HG03575 (cell line): ENCODE measurements around the gene PHPT1.
"Not testable (repeated sequence)": the region's sequence is repeated elsewhere in the genome, so short reads cannot be mapped to it uniquely, and the experiment has no call there.

Source experiments
- ATAC-seq: cut with Tn5 transposase; IDR thresholded peaks from one replicate; pipeline ENCODE4 v1.9.1; 2021; ENCODE audit not compliant: unreplicated experiment, insufficient number of reproducible peaks, low FRiP score; ENCODE audit errors: extremely low read depth

The PHPT1 gene

DNA sequence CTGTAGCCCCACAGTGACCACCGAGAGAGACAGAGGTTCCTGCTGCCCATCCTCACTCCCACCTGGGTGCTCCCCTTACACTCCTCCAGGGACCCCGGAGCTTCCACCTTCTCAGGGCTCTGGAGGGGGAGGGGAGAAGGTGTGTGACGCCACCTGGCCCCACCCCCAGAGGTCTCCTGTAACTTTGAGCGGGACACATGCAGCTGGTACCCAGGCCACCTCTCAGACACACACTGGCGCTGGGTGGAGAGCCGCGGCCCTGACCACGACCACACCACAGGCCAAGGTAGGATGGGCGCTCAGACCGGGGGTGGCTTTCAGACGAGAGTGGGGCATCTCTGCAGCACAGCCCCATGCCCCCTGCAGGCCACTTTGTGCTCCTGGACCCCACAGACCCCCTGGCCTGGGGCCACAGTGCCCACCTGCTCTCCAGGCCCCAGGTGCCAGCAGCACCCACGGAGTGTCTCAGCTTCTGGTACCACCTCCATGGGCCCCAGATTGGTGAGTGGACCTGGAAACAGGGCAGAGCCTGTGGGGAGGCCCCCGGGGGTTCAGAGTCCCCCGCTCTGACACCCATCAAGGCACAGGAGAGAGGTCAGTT is 7.4 kb downstream of the PHPT1 start:
- ATAC-seq, result no peak

GRCh38 chr9:136857166-136857565 is 8.0 kb downstream of the PHPT1 start:
- ATAC-seq, result no peak

DNA sequence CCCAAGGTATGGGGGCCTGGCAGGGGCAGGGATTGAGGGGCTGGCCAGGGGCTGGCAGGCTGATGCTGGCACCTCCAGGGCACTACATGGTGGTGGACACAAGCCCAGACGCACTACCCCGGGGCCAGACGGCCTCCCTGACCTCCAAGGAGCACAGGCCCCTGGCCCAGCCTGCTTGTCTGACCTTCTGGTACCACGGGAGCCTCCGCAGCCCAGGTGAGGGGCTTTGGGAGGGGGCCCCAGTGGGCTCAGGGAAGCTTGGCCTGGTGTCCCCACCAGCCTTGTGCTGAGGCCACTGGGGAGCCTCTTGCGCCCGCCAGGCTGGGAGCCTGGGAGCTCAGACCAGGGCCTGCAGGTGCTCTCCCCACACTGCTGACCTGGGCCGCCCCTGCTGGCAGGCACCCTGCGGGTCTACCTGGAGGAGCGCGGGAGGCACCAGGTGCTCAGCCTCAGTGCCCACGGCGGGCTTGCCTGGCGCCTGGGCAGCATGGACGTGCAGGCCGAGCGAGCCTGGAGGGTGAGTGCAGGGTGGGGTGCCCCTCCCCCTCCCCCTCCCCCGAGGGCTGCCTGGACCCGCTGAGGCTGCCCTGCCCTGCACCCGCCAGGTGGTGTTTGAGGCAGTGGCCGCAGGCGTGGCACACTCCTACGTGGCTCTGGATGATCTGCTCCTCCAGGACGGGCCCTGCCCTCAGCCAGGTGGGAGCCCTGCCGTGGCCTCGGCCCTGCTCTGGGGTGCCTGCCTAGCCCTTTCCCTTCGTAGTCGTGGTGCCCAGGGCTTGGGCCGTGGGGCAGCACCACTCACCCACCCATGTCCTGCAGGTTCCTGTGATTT is 8.6 kb downstream of the PHPT1 start:
- ATAC-seq, result no peak

- no peak for ATAC-seq
Measured at GRCh38 chr9:136858452-136858843, 9.2 kb downstream of the PHPT1 start.

DNA sequence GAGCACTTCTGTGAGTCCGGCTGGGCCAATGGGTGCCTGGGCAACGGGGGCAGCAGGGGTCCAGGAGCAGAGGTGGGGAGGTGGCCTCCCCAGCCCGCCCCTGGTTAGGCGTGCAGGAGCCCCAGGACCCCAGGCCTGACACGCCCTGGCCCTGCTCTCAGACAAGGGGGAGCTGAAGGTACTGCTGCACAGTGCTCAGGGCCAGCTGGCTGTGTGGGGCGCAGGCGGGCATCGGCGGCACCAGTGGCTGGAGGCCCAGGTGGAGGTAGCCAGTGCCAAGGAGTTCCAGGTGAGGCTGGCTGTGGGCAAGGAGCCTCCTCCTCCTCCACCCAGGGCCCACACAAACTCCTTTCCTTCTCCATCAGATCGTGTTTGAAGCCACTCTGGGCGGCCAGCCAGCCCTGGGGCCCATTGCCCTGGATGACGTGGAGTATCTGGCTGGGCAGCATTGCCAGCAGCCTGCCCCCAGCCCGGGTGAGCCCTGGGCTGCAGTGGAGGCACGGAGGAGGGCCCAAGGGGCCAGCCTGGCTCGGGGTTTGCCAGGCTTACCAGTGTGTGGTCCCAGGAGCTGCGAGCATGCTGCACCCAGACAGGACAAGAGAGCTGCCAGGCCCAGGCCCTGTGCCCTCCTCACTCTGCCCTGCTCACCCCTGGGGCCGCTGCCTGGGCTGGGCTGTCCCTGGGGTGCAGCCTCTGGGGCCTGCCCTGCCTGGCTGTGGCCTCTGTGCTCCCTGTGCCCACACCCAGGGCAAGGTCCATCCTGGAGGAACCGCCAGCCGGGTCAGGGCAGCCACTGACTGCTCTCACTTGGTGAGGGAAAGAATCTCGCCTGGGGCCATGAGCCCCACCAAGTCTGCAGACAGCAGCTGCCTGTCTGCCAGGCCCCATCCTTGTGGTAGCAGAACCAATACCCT is 9.9 kb downstream of the PHPT1 start:
- ATAC-seq, result no peak

- ATAC-seq, result no peak
Measured at GRCh38 chr9:136860529-136860928, 11.3 kb downstream of the PHPT1 start.

- no peak for ATAC-seq
Measured at GRCh38 chr9:136860933-136861873, 12.0 kb downstream of the PHPT1 start.

GRCh38 chr9:136861874-136862457 is 12.8 kb downstream of the PHPT1 start:
- ATAC-seq, result no peak

DNA sequence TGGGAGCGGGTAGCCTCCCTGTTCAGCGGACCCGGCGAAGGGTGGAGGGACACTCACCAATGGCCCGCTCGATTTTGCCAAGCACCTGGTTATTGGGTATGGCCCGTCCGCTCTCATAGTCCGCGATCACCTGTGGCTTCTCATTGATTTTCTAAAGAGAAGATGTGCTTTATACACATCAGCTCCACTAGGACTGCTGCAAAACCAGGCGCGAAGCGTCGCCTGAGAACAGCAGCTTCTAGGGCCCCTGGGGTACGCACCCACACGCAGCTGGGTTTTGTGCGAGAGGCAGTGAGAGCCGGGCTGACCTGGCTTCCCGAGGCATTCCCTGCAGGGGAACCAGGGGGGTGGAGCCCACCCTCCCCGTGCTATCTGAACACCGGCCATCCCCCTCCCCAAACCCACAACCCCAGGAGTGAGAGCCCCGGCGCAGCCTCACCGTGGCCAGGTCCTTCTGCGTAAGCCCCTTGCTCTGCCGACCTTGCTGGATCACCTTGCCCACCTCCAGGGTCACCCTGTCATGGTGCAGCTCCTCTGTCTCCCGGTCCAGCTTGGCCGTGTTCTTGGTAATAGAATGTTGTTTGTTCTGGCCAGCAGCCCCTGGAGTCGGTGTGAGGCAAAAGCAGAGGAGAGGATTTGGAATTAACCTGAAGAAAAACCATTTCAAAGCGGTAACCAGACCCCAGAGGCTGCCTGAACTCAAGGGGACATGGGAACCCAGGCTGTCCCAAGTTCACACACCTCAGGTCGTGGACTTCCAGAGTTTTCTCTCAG is 13.8 kb downstream of the PHPT1 start:
- ATAC-seq, result no peak

GRCh38 chr9:136863623-136864273 is 14.5 kb downstream of the PHPT1 start:
- ATAC-seq, result no peak

DNA sequence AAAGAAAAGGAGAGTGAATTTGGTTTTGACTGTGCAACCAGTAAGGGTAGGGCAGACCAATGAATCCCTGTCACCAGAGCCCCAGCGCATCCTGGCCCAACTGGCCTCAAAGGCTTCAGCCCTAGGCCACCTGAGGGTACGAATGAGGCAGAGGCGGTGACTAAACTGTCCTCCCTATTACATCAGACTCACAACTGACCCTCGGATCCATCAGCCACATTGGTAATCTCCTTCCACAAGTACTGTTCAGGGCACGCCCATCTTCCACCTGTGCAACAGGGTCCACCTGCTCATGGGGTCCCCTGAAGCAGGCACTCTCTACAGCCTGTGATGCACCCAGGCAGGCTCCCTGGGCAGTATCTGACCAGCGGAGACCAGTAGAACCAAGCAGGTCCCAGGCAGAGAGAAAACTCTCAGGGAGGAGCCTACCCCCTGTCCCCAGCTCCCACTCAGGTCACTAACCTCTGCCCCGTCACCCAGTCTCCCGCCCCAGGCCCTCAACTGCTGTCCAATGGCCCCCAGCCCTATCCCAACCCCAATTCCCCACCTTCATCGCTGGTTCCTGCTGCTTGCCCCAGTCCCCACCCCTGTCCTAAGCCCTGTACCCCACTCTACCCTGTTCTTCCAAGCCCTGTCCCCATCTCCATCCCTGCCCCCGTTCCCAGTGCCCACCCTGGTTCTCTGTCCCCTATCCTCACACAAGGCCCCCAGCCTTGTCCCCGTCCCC is 16.0 kb downstream of the PHPT1 start:
- ATAC-seq, result no peak

GRCh38 chr9:136865768-136866103 is 16.5 kb downstream of the PHPT1 start:
- ATAC-seq, result no peak

- ATAC-seq, result not testable (repeated sequence)
Measured at GRCh38 chr9:136866898-136867421, 17.8 kb downstream of the PHPT1 start.

DNA sequence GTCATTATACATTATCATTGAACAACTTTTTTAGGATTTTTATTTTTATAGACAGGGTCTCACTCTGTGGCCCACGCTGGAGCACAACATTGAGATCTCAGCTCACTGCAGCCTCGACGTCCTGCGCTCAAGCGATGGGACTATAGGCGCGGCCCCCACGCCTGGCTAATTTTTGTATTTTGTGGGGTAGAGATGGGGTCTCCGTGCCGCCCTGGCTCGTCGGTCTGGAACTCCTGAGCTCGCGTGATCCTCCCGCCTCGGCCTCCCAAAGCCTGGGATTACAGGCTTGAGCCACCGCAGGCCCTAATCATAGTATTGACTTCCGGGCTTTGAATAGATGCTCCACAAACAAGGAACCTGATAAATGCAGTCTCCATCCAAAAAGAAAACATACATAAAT is 18.3 kb downstream of the PHPT1 start:
- no peak for ATAC-seq

GRCh38 chr9:136867917-136868316 is 18.7 kb downstream of the PHPT1 start:
- ATAC-seq, result no peak

- ATAC-seq, result no peak
Measured at GRCh38 chr9:136868644-136869043, 19.4 kb downstream of the PHPT1 start.
